HG03280 (cell line): ENCODE results near the gene UBE2A.

Source experiments
- ATAC-seq: cut with Tn5 transposase; IDR thresholded peaks from one replicate; pipeline ENCODE4 v1.9.1; 2021; ENCODE audit warnings: mild to moderate bottlenecking, moderate library complexity; ENCODE audit not compliant: unreplicated experiment

The UBE2A gene

GRCh38 chrX:119574394-119575266 lies at the start of gene UBE2A:
Gene UBE2A (plus strand): TSS chrX:119574563. CDS start chrX:119574712, 149 bp downstream.
- peak; percentile 78 for ATAC-seq

- no peak for ATAC-seq
Observed at GRCh38 chrX:119529345-119530276, 44.8 kb upstream of the UBE2A start.

GRCh38 chrX:119537487-119537886 lies 36.9 kb upstream of the UBE2A start:
- no peak for ATAC-seq

GRCh38 chrX:119539872-119540271 lies 34.5 kb upstream of the UBE2A start:
- ATAC-seq = no peak

DNA sequence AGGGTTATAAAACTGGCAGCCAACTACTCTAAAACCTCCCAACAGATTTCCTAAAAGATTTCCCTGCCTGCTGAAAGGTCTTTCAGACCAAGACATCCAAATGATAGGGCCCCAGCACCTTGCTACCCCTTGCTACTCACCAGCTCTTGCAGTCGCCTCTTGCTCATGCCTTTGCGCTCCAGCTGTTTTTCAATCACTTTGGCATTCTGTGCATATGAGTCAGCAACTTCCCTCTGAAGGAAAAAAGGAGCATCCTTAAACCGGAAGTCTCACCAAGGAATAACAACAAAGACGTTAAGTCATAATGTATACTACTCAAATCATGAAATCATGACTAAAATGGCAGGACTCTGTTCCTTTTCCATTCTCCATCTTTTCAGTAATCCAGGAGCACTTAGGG lies 33.2 kb upstream of the UBE2A start:
- ATAC-seq = no peak

- no peak for ATAC-seq
Observed at GRCh38 chrX:119549327-119550016, 24.9 kb upstream of the UBE2A start.

GRCh38 chrX:119552508-119552907 lies 21.9 kb upstream of the UBE2A start:
- ATAC-seq = no peak

GRCh38 chrX:119565107-119565663 lies 9.2 kb upstream of the UBE2A start, which contains the start of gene STEEP1:
Gene STEEP1 (minus strand): TSS chrX:119565409. CDS start chrX:119565355, 54 bp downstream.
- ATAC-seq = peak; percentile 93

DNA sequence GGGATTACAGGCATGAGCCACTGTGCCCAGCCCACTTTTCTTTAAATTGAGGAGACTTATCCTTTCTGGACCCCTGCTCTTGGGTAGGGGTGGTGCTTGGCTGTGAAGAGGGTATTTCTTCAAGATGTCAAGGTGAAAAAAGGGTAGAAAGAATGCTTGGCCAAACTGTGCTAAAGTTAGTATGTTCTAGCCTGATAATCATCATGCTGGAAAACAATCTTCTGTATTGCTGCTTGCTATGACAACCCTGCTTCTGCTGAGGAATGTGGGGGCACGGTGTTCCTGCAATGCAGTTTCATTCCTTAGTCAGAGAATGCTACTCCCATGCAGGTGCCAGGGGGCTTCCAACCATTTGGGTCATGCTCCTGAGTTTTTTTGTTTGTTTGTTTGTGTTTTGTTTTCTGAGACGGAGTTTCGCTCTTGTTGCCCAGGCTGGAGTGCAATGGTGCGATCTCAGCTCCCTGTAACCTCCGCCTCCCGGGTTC lies 4.0 kb upstream of the UBE2A start:
- no peak for ATAC-seq

DNA sequence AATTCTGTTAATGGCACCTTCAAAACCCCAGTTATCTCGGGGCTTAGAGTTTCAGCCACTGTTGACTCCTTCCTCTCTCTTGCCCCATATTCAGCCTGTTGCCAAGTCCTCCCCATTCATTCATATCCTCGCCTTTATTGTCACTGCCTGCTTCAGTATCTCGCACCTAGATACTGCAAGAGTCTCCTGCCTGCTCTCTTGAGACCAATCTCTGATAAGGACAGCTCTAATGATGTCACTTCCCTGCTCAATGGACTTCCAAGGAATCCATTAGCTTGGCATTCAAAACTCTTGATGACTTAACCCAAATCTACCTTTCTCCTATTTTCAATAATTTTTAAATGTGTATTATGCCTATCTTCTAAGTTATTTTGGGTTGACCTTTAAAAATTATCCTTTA lies 1.1 kb upstream of the UBE2A start:
- ATAC-seq = no peak

- peak; percentile 25 for ATAC-seq
Observed at GRCh38 chrX:119573840-119574393, 446 bp upstream of the UBE2A start.

- no peak for ATAC-seq
Observed at GRCh38 chrX:119579414-119579813, 5.1 kb downstream of the UBE2A start.

DNA sequence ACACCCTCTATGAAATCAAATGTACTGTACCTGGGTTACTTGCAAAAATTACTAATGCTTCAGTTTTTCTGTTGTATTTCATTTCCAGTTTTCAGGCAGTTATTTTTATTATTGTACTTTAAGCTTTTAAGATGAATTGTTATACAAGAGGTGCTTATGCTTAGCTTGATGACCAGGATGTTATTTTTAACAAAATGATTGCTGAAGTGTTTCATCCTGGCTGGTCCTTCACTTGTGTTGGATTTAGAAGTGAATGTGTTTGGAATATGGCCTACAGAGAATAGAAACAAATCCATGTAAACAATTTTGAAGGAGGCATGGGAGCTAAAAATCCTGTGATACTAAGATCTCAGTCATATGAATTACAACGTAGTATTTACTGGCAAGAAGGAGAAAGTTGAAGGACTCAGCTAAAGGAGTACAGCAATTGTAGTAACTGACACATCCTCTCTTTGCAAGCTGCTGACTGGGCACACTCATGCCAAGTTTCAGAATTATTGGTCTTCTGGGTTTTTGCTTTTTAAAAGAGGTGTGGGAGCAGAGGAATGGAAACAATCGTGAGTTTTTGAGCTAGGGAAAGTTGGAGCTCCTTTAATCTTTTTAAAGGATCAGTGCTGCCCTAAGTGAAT lies 9.2 kb downstream of the UBE2A start:
- no peak for ATAC-seq

DNA sequence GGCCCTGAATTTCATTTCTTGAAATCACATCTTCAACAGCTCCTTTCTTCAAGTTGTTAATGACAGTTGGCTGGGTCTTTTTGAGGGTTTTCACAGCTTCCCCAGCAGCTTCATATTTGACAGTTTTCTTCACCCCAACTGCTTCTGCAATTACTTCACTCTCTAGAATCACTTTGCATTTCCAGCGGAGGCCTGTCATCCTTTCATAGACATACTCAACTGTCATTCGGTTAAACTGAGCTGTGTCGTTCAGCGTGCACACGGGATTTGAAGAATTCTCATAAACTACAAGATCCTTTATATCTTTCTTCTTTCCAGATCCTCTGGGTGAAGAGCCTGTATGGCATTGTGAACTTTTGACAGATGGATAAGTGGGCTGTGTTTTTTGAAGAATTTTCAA lies 15.4 kb downstream of the UBE2A start:
- no peak for ATAC-seq

GRCh38 chrX:119602701-119603255 lies 28.4 kb downstream of the UBE2A start:
- no peak for ATAC-seq

GRCh38 chrX:119604766-119605463 lies 30.6 kb downstream of the UBE2A start:
- no peak for ATAC-seq

GRCh38 chrX:119605464-119606279 lies 31.3 kb downstream of the UBE2A start:
- peak; percentile 30 for ATAC-seq
